GM23338 (cell line): Measurements from ENCODE around the gene KLF11.
A peak's percentile ranks its signal among the peaks of the same experiment; 100 is the strongest.

Experiments
- CTCF ChIP-seq, 2 experiments: fragments of 200-600 bp in 1 of 2; sonication (generic) in 1 of 2; conservative IDR thresholded peaks; 2 replicates each; pipeline versions ENCODE4 v1.5.1 to v1.6.1; 2016 to 2017; ENCODE audit warnings: antibody characterized with exemption in 2 of 2, low read depth in 2 of 2, mild to moderate bottlenecking in 2 of 2, moderate library complexity in 1 of 2
- EZH2 ChIP-seq: fragments of 200-600 bp; sonication (generic); IDR thresholded peaks from one replicate; pipeline ENCODE4 v1.8.0; 2017; ENCODE audit warnings: antibody characterized with exemption, mild to moderate bottlenecking, low read depth; ENCODE audit not compliant: unreplicated experiment
- JUNB ChIP-seq: IDR thresholded peaks from one replicate; pipeline ENCODE4 v1.6.1; 2016; ENCODE audit warnings: antibody characterized with exemption; ENCODE audit not compliant: unreplicated experiment
- POLR2AphosphoS5 ChIP-seq: IDR thresholded peaks from 2 replicates; pipeline ENCODE4 v1.6.1; 2016; ENCODE audit warnings: antibody characterized with exemption, low read depth
- REST ChIP-seq: IDR thresholded peaks from one replicate; pipeline ENCODE4 v1.6.1; 2018; ENCODE audit warnings: antibody characterized with exemption; ENCODE audit not compliant: unreplicated experiment
- STAT1 ChIP-seq: IDR thresholded peaks from one replicate; pipeline ENCODE4 v1.6.1; 2016; ENCODE audit warnings: antibody characterized with exemption; ENCODE audit not compliant: unreplicated experiment

- TF ChIP-seq CTCF (conservative IDR thresholded peaks at IDR 0.05; ENCODE audit: low read depth in 2 of 2) (peak; percentile 17 to 53; a peak in 3 of 4 replicates), POLR2AphosphoS5 (no peak), EZH2 (no peak), REST (no peak), STAT1 (no peak), JUNB (no peak)
Measured at GRCh38 chr2:10022966-10023662, 20.2 kb upstream of the KLF11 start.
